Gastrocnemius medialis (tissue), 4 donors: Measurements from ENCODE around the gene GNG7. TPM values are rescaled to one million over a fixed set of nuclear protein-coding genes. Genes with fewer than 3 reads are reported as not detected.

Experiments used
- ATAC-seq, 2 donors: fragments of 150-250 bp; one replicate each; pipeline ENCODE4 v1.9.1; 2016
- DNase-seq, 2 donors: peaks; one replicate each; pipeline ENCODE4 v3.0.0-alpha.2; 2019
- H3K27ac ChIP-seq, 4 donors: fragments of 200-600 bp; sonication (generic); 1 replicate in 1 of 4; 2 replicates in 3 of 4; pipeline ENCODE4 v1.5.1; 2016 to 2018; ENCODE audit warnings: mild to moderate bottlenecking in 2 of 4, moderate library complexity in 1 of 4
- H3K27me3 ChIP-seq, 3 donors: fragments of 200-600 bp; sonication (generic) in 2 of 3; 1 replicate in 1 of 3; 2 replicates in 2 of 3; pipeline versions ENCODE4 v1.5.1 to v1.6.0; 2016 to 2019; ENCODE audit warnings: mild to moderate bottlenecking in 1 of 3, moderate library complexity in 1 of 3
- H3K36me3 ChIP-seq, 2 donors: fragments of 200-600 bp; sonication (generic) in 1 of 2; one replicate each; pipeline ENCODE4 v1.5.1; 2017 to 2018
- H3K4me1 ChIP-seq, 2 donors: fragments of 200-600 bp; sonication (generic) in 1 of 2; one replicate each; pipeline ENCODE4 v1.5.1; 2016 to 2017; ENCODE audit warnings: mild to moderate bottlenecking in 2 of 2
- H3K4me3 ChIP-seq, 4 donors: fragments of 200-600 bp; sonication (generic) in 3 of 4; 1 replicate in 1 of 4; 2 replicates in 3 of 4; pipeline ENCODE4 v1.5.1; 2016 to 2019; ENCODE audit warnings: mild to moderate bottlenecking in 2 of 4
- H3K9me3 ChIP-seq, 3 donors: fragments of 200-600 bp; sonication (generic) in 2 of 3; 1 replicate in 1 of 3; 2 replicates in 2 of 3; pipeline ENCODE4 v1.5.1; 2016 to 2019
- CTCF ChIP-seq, 5 experiments: fragments of 450-650 bp in 3 of 5; fragments of 200-600 bp in 2 of 5; sonication (generic) in 2 of 5; IDR thresholded peaks in 4 of 5; conservative IDR thresholded peaks in 1 of 5; 1 replicate in 4 of 5; 2 replicates in 1 of 5; pipeline ENCODE4 v1.5.1; 2016 to 2019; ENCODE audit warnings: antibody characterized with exemption in 5 of 5, mild to moderate bottlenecking in 3 of 5, moderate library complexity in 3 of 5
- POLR2A ChIP-seq, 2 donors: fragments of 450-650 bp; IDR thresholded peaks; one replicate each; pipeline ENCODE4 v1.6.1; 2017; ENCODE audit warnings: antibody characterized with exemption in 2 of 2, mild to moderate bottlenecking in 2 of 2, moderate library complexity in 2 of 2
- in situ Hi-C, 4 donors: fragments of 200-750 bp; cut with MboI; loops; one replicate each; pipeline versions ENCODE4 v1.15.0 to v1.8.0; 2017; ENCODE audit warnings: low sequenced_read_pairs in 4 of 4
- intact Hi-C: fragments of 100-400 bp; cut with DNase I; formaldehyde crosslinking; loops from one replicate; pipeline ENCODE4 v1.15.1; 2023; ENCODE audit warnings: low total_unique reads
- total RNA-seq, 4 donors: library from RNA; depleted of rRNA; stranded (reverse); fragments of >200 nt; gene quantifications; one replicate each; pipeline versions ENCODE4 v1.1.0 to v1.2.3, GENCODE V29; 2016

Gene GNG7
- total RNA-seq, 4 donors from 2014 or later: 0.46 to 1.1 (median 0.62) TPM

GRCh38 chr19:2492870-2493269 lies 209.6 kb downstream of the GNG7 start:
- no peaks in the 10 kb centered on the region for H3K36me3 ChIP-seq
- no peaks in the 10 kb centered on the region for H3K27me3 ChIP-seq
- H3K4me3 ChIP-seq: no peak overlapping the region
- DNase-seq (no peak), ATAC-seq (no peak)
- intact Hi-C loops: no loop called here
- H3K27ac ChIP-seq: no peak overlapping the region
- H3K9me3 ChIP-seq: no peaks in the 10 kb centered on the region
- peaks cover 31 to 54% of the 10 kb centered on the region in 2 donors for H3K4me1 ChIP-seq
- no peak for TF ChIP-seq POLR2A (IDR thresholded peaks at IDR 0.05)
- no peak for TF ChIP-seq CTCF (IDR thresholded peaks at IDR 0.05 in 4 of 5, conservative IDR thresholded peaks at IDR 0.05 in 1 of 5)
- in situ Hi-C loops: no loop called here

GRCh38 chr19:2491130-2491801 lies 211.2 kb downstream of the GNG7 start:
- H3K27ac ChIP-seq: peak overlapping the region in 2 of 4 donors; percentile 12 to 34
- TF ChIP-seq POLR2A (IDR thresholded peaks at IDR 0.05) (no peak), CTCF (IDR thresholded peaks at IDR 0.05 in 4 of 5, conservative IDR thresholded peaks at IDR 0.05 in 1 of 5) (no peak)
- no peak overlapping the region for H3K4me3 ChIP-seq
- H3K4me1 ChIP-seq: peaks cover 30 to 51% of the 10 kb centered on the region in 2 donors
- no peaks in the 10 kb centered on the region for H3K36me3 ChIP-seq
- in situ Hi-C loops (no loop called here), intact Hi-C loops (no loop called here)
- no peaks in the 10 kb centered on the region for H3K9me3 ChIP-seq
- no peaks in the 10 kb centered on the region for H3K27me3 ChIP-seq
- DNase-seq (peak; percentile 59 to 87), ATAC-seq (peak in 1 of 2 donors; percentile 21)

- in situ Hi-C loops (no loop called here), intact Hi-C loops (no loop called here)
- H3K27ac ChIP-seq: peak overlapping the region in 1 of 4 donors; percentile 12
- ATAC-seq (no peak), DNase-seq (no peak)
- no peak for TF ChIP-seq CTCF (IDR thresholded peaks at IDR 0.05 in 4 of 5, conservative IDR thresholded peaks at IDR 0.05 in 1 of 5)
- no peak for TF ChIP-seq POLR2A (IDR thresholded peaks at IDR 0.05)
- peaks cover 24 to 45% of the 10 kb centered on the region in 2 donors for H3K4me1 ChIP-seq
- no peak overlapping the region for H3K4me3 ChIP-seq
- H3K27me3 ChIP-seq: no peaks in the 10 kb centered on the region
- H3K36me3 ChIP-seq: no peaks in the 10 kb centered on the region
- no peaks in the 10 kb centered on the region for H3K9me3 ChIP-seq
Measured at GRCh38 chr19:2490659-2491058, 211.8 kb downstream of the GNG7 start.

- Histone ChIP-seq H3K9me3 (no peaks in the 10 kb centered on the region), H3K27me3 (no peaks in the 10 kb centered on the region), H3K27ac (peak overlapping the region; percentile 35 to 50 (median 42)), H3K36me3 (no peaks in the 10 kb centered on the region), H3K4me3 (peak overlapping the region; percentile 30 to 62 (median 49)), H3K4me1 (peaks cover 17 to 30% of the 10 kb centered on the region in 2 donors)
- DNase-seq (peak in 1 of 2 donors; percentile 51), ATAC-seq (peak; percentile 74 to 82)
- intact Hi-C loops: no loop called here
- TF ChIP-seq CTCF (IDR thresholded peaks at IDR 0.05 in 4 of 5, conservative IDR thresholded peaks at IDR 0.05 in 1 of 5) (no peak), POLR2A (IDR thresholded peaks at IDR 0.05) (no peak)
- in situ Hi-C loops: no loop called here
Measured at GRCh38 chr19:2488942-2489731, 213.4 kb downstream of the GNG7 start.
